HG02840 (cell line): ENCODE measurements around the gene LCOR.
"Not testable (repeated sequence)": the region's sequence is repeated elsewhere in the genome, so short reads cannot be mapped to it uniquely, and the experiment has no call there.

Source experiments
- ATAC-seq: cut with Tn5 transposase; IDR thresholded peaks from one replicate; pipeline ENCODE4 v1.9.1; 2021; ENCODE audit warnings: mild to moderate bottlenecking, moderate library complexity, moderate number of reproducible peaks; ENCODE audit not compliant: unreplicated experiment, low FRiP score

Gene LCOR

GRCh38 chr10:97024168-97025073 lies 192.3 kb downstream of the LCOR start:
- no peak for ATAC-seq

GRCh38 chr10:97025613-97026242 lies 193.6 kb downstream of the LCOR start:
- no peak for ATAC-seq

DNA sequence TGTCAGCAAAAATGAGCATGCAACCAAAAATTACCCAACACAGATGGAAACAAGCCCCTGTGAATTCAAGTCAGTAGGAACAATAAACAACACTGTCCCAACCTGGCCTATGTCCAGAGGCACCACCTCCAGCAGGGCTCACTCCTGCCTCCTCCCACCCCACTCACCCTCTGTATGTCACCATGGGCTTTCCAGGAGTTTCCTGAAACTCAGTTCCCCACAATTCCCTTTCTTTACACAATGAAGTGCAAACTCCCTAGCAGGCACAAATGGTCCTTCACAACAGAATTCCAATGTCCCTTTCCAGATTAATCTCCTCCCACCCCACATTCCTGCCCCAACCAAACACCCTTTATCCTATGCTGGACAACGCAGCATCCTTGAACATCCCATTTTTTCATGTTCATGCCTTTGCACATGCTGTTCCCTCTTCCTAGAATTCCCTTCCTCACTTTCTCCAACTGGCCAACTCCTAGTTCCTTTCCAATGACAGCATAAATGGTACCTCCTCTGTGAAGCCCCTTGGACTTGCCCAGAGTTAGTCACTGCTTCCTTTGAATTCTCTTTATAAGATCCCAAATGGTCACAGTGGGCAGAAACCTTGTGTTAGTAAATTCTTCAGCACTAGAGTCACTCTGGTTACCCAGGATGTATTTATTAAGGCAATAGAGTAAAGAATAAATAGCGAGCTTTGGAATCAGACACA lies 196.2 kb downstream of the LCOR start:
- no peak for ATAC-seq

GRCh38 chr10:97028832-97029178 lies 196.7 kb downstream of the LCOR start:
- ATAC-seq = no peak

DNA sequence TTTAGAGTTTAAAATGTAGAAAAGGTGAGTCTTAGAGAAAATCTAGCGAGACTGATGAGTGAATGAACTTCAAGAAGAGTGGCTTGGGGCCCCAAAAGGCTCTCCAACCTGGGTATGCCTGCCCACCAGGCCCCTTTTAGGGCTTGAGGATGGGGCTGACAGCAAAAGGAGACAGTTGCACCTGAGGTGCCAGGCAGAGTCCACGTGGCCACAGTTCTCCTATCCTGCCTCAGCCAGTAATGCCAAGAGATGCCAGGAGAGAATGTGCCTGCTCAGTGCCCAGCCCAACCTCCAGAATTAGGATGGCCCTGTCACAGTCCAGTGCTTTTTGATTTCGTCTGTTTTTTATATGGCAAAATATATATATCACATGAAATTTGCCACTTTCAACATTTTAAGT lies 197.2 kb downstream of the LCOR start:
- no peak for ATAC-seq

DNA sequence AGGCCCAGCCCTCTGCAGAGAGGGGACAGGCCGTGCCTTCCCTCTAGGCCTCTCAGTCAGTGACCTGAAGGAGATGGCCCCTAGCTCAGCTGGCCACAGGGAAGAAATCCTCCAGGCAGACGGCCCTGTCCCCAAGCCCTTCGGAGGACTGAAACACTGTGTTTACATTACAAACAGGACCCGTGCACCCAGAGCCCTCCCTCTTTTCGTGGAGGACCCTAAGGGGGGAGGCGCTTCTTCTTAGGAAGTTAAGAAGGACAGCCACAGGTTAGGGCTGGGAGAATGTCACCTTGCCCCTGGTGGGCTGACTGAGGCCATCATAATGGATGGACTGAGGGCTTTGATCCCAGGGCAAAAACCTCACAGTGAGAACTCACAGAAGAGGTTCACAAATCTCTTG lies 198.8 kb downstream of the LCOR start:
- ATAC-seq = no peak

DNA sequence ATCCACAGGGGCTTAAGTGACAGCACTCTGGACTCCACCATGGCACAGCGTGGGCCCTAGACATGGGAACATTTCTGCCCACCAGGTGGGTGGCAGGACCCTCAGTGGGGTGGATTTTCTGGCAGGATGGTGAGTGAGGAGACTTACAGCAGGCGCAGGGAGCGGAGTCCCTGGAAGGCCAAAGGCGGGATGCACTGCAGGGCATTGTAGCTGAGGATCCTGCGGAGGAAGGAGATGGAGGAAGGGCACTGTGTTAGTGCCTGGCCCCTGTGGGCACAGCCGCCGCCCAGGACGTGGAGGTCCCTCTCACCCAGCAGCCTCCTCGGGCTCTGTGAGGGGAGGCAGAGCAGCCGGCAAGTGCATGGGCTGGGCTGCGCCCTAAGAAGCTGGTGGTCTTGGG lies 199.4 kb downstream of the LCOR start:
- ATAC-seq = no peak

DNA sequence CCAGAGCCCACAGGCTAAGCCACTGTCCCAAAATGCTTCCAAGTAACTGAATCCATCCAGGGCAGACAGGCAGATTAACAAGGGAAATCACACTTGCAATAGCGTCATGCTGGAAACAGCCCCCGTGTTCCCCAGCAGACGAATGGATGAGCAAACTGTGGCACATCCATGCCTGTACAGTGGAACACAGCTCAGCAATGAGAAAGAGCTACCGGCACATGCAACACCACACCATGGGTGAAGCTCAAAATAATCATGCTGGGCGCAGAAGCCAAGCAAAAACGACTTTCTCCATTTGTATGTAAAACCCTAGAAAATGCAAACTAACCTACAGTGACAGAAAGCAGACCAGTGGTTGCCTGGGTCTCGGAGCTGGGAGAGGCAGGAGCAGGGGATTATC lies 200.5 kb downstream of the LCOR start:
- no peak for ATAC-seq

DNA sequence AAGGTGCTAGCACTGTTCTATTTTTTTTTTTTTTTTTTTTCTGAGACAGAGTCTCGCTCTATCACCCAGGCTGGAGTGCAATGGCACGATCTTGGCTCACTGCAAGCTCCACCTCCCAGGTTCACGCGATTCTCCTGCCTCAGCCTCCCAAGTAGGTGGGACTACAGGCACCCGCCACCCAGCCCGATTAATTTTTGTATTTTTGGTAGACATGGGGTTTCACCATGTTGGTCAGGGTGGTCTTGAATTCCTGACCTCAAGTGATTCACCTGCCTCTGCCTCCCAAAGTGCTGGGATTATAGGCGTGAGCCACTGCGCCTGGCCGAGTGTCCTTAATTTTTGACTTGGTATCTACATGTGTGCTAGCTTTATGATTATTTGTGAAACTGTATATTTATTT lies 201.7 kb downstream of the LCOR start:
- ATAC-seq = not testable (repeated sequence)

DNA sequence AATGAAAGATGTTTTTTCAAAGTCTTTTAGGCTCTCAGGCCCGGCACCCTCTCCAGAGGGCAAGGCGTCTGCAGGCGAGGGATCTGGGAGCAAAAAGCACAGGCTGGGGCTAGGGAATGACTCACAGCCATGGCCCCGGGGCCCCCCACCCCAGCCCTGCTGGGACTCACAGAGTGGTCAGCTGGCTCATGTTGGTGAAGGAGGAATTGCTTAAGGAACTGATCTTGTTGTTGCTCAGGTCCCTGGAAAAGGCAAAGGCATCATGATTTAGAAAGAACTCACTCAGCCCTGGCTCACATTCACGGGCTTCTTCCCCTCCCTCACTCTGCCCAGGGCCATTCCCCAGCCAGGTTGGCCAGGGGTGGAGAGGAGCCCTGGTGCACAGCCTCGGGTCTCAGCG lies 202.2 kb downstream of the LCOR start:
- ATAC-seq = no peak

GRCh38 chr10:97034958-97035769 lies 203.1 kb downstream of the LCOR start:
- no peak for ATAC-seq

GRCh38 chr10:97037365-97038361 lies 205.6 kb downstream of the LCOR start:
- ATAC-seq = no peak

DNA sequence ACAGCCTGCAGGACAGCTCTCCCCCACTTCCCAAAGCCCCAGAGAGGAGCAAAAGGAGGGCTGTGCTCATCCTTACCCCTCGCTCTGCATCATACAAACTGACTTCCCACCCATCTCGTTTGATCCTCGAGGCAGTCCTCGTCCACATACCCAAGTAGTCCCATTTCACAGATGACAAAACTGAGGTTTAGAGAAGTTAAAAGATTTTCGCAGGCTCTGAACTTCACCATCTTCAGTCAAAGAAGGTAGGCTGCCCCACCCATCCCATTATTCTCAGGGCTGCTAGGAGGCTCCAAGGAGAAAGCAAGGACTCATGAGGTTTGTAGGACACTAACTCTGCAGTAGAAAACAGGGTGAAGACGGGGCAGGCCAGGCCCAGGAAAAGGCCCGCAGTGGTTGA lies 206.6 kb downstream of the LCOR start:
- no peak for ATAC-seq

DNA sequence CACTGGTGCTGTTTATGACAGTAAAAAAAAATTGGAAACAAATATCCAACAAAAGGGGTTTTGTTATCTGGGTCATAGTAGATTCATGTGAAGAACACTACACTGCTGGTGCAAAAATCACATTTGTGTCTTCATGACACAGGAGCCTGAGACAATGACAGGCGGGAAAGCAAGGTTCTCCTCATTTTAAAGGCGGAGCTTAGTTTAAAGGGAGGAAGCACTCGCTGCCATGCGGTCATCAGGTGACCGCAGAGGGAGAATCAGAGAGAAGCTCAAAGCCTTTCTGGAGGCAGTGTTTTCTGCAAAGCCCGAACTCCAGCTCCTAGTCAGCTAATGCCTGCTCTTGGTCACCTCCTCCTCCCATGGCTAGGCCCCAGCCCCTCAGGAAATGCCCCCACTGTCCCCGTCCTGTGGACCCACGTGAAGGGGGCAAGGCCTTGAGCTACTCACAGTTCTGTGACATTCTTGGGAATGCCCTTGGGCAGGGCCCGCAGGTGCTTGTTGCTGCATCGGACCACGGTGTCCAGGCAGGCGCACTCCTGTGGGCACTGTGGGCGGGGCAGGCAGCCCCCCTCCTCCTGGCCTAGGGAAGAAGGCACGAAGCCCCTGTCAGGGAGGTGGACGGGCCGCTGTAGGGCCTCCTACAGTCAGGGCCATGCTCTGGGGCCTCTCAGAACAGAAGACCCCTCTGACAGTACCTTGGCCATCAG lies 207.6 kb downstream of the LCOR start:
- ATAC-seq = no peak

- no peak for ATAC-seq
Measured at GRCh38 chr10:97040248-97040584, 208.1 kb downstream of the LCOR start.

GRCh38 chr10:97040706-97041105 lies 208.6 kb downstream of the LCOR start:
- ATAC-seq = no peak

DNA sequence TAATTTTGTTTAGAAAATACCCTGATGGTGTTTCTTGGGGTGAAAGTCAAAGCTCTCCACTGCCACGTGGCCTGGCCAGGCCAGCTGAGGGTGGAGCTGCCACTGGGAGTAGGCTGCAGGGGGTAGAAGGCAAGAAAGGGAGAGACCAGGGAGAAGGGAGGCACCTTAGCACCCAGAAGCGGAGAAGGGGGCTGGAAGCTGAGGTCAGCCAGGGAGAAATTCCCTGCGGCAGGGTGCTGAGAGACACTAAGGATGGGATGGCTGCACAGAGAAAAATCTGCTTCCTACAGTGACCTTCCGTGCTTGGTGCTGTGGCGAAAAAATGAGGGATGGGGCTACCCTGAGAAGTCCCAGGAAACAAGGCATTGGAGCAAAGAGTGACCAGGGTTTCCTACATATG lies 210.0 kb downstream of the LCOR start:
- no peak for ATAC-seq

DNA sequence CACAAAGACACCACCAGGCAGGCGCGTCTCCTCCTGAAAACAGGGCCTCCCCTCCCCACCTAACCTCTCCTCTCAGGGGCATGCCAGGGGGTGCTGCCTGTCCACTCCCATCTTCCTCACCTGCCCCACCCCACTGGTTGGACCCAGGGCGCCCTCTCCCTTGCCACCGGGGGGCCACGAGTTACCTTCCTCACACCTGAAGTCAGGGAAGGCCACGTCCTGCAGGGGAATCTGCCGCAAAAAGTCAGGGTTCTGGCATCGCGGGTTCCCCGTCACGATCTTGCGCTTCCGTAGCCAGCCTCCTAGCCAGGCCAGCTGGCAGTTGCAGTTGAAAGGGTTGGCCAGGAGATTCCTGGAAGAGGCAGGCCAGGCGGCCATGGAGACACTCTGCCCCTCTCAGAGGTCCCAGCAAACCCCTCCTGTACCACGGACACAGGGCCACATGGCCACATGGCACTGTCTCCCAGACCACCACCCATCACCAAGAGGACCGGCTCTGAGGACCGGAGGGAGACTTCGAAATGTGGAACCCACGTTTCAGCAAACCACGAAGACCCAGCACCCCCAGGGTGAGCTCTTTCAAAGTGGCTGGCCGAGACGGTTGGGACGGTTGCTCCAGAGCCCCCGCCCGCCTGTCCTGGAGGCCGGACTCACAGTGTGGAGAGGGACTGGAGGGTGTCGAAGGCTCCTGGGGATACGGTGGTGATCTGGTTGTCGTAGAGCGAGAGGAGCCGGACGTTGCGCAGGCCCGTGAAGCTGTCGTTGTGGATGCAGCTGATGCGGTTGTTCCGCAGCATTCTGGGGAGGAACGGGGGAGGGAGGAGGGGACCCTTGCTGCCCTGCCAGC lies 210.8 kb downstream of the LCOR start:
- no peak for ATAC-seq
